Neural cell (in vitro differentiated cells): ENCODE results near the gene ICOSLG.
"Not testable (repeated sequence)": the region's sequence is repeated elsewhere in the genome, so short reads cannot be mapped to it uniquely, and the experiment has no call there.

ENCODE experiments used
- CTCF ChIP-seq: fragments of 450-650 bp; IDR thresholded peaks from 2 replicates; pipeline ENCODE4 v1.5.1; 2014; ENCODE audit warnings: antibody characterized with exemption, mild to moderate bottlenecking, moderate library complexity; ENCODE audit not compliant: poor library complexity, severe bottlenecking
- EP300 ChIP-seq: fragments of 450-650 bp; conservative IDR thresholded peaks from 2 replicates; pipeline ENCODE4 v1.6.1; 2014; ENCODE audit warnings: antibody characterized with exemption, mild to moderate bottlenecking, moderate library complexity; ENCODE audit not compliant: poor library complexity, severe bottlenecking
- EZH2 ChIP-seq: fragments of 200-600, 300-800 bp; shearing (Covaris generic), sonication (generic); IDR thresholded peaks from 2 replicates; pipeline ENCODE4 v1.6.1; 2014; ENCODE audit warnings: antibody characterized with exemption, low read length, borderline replicate concordance, mild to moderate bottlenecking; ENCODE audit not compliant: insufficient read depth, poor library complexity, severe bottlenecking
- MXI1 ChIP-seq: fragments of 450-650 bp; conservative IDR thresholded peaks from 2 replicates; pipeline ENCODE4 v1.6.1; 2014; ENCODE audit warnings: antibody characterized with exemption, mild to moderate bottlenecking; ENCODE audit not compliant: poor library complexity, severe bottlenecking
- SMC3 ChIP-seq: fragments of 450-650 bp; conservative IDR thresholded peaks from 2 replicates; pipeline ENCODE4 v1.6.1; 2014; ENCODE audit warnings: antibody characterized with exemption, mild to moderate bottlenecking, moderate library complexity; ENCODE audit not compliant: poor library complexity

- not testable (repeated sequence) for TF ChIP-seq CTCF, MXI1, EZH2, EP300, SMC3
Measured at GRCh38 chr21:44211978-44212377, 28.8 kb downstream of the ICOSLG start.
